Medulla oblongata (tissue), 1 donor: Measurements from ENCODE around the gene NHLRC1.
A peak's percentile ranks its signal among the peaks of the same experiment; 100 is the strongest.
"Not testable (repeated sequence)": the region's sequence is repeated elsewhere in the genome, so short reads cannot be mapped to it uniquely, and the experiment has no call there.

ENCODE experiments used
- DNase-seq: peaks from one replicate; pipeline ENCODE4 v3.0.0-alpha.2; 2015; ENCODE audit errors: extremely low spot score

Gene NHLRC1

GRCh38 chr6:18122128-18123093, at the start of gene NHLRC1:
NHLRC1 (minus strand) TSS chr6:18122677; CDS start chr6:18122606, 71 bp downstream.
- DNase-seq, result peak; percentile 90

- no peak for DNase-seq
These were observed 49.4 kb upstream of the NHLRC1 start for GRCh38 chr6:18171871-18172270.

- DNase-seq, result no peak
These were observed 45.8 kb upstream of the NHLRC1 start for GRCh38 chr6:18168264-18168663.

- no peak for DNase-seq
These were observed 44.0 kb upstream of the NHLRC1 start for GRCh38 chr6:18166312-18167036.

GRCh38 chr6:18165751-18166150, 43.3 kb upstream of the NHLRC1 start:
- no peak for DNase-seq

- no peak for DNase-seq
These were observed 39.9 kb upstream of the NHLRC1 start for GRCh38 chr6:18162401-18162800.

GRCh38 chr6:18161431-18161830, 39.0 kb upstream of the NHLRC1 start:
- no peak for DNase-seq

GRCh38 chr6:18160911-18161310, 38.4 kb upstream of the NHLRC1 start:
- no peak for DNase-seq

- DNase-seq, result peak; percentile 42
These were observed 33.5 kb upstream of the NHLRC1 start for GRCh38 chr6:18155864-18156421.

- DNase-seq, result peak; percentile 99
These were observed 32.8 kb upstream of the NHLRC1 start, which contains the start of gene KDM1B for GRCh38 chr6:18155150-18155863. KDM1B (plus strand) TSS chr6:18155422; CDS start chr6:18159896, 4,474 bp downstream.

- no peak for DNase-seq
These were observed 32.2 kb upstream of the NHLRC1 start, which contains the start of gene TPMT for GRCh38 chr6:18154507-18155149. TPMT (minus strand) TSS chr6:18155077; CDS start chr6:18149127, 5,950 bp downstream.

- no peak for DNase-seq
These were observed 30.8 kb upstream of the NHLRC1 start for GRCh38 chr6:18153311-18153703.

- no peak for DNase-seq
These were observed 29.3 kb upstream of the NHLRC1 start for GRCh38 chr6:18151801-18152200.

GRCh38 chr6:18151391-18151790, 28.9 kb upstream of the NHLRC1 start:
- DNase-seq, result not testable (repeated sequence)

- no peak for DNase-seq
These were observed 26.0 kb upstream of the NHLRC1 start for GRCh38 chr6:18148304-18149025.

- no peak for DNase-seq
These were observed 25.1 kb upstream of the NHLRC1 start for GRCh38 chr6:18147616-18148015.

- no peak for DNase-seq
These were observed 24.7 kb upstream of the NHLRC1 start for GRCh38 chr6:18147160-18147559.

GRCh38 chr6:18142591-18142861, 20.0 kb upstream of the NHLRC1 start:
- no peak for DNase-seq

- no peak for DNase-seq
These were observed 19.5 kb upstream of the NHLRC1 start for GRCh38 chr6:18141805-18142590.
